NCI-H345 (cell line): Measurements from ENCODE around the gene NT5C.
"Not testable (repeated sequence)": the region's sequence is repeated elsewhere in the genome, so short reads cannot be mapped to it uniquely, and the experiment has no call there.

Experiments
- DNase-seq: peaks from one replicate; lab custom pipeline; 2025; lab: John Stamatoyannopoulos, UW

Gene NT5C

DNA sequence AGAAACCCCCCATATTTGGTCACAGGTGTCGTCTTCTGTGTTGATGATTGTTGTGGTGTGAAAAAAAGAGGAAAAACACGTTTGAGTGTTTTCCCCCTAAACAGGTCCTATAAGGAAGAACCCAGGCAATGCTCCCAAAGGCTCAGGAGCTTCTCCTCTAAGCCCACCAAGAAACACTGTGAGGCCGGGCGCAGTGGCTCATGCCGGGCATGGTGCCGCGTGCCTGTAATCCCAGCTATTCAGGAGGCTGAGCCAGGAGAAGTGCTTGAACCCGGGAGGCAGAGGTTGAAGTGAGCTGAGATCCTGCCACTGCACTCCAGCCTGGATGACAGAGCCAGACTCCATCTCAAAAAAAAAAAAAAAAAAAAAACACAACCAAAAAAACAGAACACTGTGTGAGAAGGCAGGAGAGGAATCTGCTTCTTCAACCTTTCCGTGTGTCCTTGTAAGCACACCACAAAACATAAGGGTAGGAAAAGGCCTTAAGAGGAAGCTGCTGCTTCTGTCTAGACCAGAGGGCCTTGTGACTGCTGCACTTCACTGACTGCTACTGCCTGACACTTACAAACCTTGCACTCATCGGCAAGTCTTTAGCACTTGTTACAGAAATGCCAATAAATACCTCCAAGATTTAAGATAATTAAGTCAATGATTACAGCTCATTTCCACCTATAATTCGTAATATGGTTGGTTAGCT is 13.4 kb upstream of the NT5C start:
- DNase-seq = no peak

DNA sequence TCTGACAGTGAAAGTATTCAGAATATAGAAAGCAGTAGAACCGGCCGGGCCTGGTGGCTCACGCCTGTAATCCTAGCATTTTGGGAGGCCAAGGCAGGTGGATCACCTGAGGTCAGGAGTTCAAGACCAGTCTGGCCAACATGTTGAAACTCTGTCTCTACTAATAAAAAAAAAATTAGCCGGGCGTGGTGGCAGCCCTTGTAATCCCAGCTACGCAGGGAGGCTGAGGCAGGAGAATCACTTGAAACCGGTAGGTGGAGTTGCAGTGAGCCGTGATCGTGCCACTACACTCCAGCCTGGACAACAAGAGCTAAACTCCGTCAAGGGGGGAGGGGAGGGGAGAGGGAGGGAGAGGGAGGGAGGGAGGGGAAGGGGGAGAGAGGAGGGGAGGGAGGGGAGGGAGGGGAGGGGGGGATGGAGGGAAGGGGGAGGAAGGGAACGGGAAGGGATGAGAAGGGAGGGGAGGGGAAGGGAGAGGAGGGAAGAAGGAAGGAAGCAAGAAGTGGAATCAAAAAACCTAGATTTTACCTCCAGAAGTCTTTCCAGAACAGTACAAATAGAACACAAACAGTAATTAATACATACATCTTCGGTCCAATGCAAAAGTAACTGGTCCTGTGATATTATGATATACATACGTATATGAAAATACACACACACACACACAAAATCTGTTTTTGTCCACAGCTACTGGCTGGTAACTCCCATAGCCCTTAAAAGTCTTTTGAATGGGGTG is 10.9 kb upstream of the NT5C start:
- DNase-seq = no peak

DNA sequence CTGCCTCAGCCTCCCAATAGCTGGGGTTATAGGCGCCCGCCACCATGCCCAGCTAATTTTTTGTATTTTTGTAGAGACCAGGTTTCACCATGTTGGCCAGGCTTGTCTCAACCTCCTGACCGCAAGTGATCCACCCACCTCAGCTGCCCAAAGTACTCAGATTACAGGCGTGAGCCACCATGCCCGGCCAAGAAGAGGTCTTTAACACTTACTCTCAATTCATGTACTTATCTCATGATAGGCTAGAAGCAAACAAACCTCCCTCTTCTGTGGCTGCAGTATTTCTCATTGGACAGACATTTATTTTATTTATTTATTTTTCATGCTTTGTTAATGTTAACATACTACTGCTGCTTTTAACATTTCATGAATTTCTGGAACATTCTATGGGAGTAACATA is 7.0 kb upstream of the NT5C start:
- DNase-seq = no peak

DNA sequence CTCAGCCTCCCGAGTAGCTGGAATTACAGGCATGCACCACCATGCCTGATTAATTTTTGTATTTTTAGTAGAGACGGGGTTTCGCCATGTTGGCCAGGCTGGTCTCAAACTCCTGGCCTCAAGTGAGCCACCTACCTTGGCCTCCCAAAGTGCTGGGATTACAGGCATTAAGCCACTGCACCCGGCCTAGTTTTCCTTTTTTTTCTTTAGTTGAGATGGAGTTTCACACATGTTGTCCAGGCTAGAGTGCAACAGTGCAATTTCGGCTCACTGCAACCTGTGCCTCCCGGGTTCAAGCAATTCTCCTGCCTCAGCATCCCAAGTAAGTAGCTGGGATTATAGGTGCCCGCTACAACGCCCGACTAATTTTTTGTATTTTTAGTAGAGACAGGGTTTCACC is 6.2 kb upstream of the NT5C start:
- not testable (repeated sequence) for DNase-seq

DNA sequence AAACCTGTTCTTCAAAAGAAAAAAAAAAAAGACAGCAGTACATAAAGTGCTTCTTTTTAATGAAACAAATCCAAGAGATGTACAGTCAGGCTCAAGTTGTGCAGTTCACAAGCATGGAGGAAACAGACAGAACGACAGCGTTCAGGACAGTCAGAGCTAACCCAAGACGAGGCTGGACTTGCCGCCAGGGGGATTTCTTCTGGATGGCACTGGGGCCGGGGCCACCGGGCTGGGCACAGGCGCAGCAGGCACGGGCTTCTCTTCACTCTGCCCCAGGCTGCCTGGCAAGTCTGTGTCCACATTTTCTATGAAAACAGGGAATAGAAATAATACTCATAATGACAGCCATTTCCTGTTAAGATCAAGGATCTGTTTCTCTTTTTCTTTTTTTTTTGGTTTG is 4.4 kb upstream of the NT5C start:
- no peak for DNase-seq

DNA sequence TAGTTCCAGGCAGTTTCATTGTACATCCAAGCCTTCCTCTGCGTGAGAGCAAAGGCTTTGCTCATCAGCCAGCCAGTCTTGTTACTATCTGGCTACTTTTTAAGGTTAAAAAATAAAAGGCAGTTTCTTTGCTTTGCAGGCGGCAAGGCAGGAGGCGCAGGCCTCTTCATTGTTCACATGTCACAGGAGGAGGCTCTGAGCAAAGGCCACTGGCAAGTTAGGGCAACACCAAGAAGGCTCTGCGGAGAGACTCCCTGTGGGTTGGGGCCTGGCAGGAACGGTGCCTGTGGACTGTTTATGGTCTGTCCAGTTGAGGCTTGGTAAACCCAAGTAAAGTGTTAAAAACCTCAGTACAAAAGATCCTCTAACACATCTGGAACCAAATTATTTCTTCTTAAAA is 3.9 kb upstream of the NT5C start:
- DNase-seq = no peak

DNA sequence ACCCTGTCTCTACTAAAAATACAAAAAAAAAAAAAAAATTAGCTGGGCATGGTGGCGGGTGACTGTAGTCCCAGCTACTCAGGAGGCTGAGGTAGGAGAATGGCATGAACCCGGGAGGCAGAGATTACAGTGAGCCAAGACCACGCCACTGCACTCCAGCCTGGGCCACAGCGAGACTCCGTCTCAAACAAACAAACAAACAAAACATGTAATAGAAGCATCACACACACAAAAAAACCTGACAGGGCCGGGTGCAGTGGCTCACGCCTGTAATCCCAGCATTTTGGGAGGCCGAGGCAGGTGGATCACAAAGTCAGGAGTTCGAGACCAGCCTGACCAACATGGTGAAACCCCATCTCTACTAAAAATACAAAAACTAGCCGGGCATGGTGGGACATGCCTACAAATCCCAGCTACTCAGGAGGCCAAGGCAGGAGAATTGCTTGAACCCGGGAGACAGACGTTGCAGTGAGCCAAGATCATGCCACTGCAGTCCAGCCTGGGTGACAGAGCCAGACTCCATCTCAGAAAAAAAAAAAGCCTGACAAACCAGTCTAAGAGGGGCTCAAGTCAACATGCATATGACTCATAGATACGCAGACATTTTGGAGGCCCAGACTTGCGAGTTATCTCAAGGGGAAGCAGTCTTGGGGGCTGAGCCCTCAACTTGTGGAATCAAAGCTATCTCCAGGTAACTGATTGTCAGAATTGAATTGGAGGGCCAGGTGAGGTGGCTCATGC is 2.2 kb upstream of the NT5C start:
- DNase-seq = not testable (repeated sequence)

DNA sequence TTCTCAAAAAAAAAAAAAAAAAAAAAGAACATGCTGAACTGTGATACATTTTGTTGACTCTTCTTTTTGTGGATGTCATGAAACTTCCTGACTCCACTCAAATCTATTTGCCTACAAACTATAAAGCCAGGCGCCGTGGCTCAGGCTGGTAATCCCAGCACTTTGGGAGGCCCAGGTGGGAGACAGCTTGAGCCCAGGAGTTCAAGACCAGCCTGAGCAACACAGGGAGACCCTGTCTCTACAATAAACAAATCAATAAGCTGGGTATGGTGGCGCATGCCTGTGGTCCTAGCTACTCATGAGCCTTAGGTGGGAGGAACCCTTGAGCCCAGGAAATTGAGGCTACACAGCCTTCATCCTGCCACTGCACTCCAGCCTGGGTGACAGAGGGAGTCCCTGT is 1.5 kb upstream of the NT5C start:
- DNase-seq = no peak

DNA sequence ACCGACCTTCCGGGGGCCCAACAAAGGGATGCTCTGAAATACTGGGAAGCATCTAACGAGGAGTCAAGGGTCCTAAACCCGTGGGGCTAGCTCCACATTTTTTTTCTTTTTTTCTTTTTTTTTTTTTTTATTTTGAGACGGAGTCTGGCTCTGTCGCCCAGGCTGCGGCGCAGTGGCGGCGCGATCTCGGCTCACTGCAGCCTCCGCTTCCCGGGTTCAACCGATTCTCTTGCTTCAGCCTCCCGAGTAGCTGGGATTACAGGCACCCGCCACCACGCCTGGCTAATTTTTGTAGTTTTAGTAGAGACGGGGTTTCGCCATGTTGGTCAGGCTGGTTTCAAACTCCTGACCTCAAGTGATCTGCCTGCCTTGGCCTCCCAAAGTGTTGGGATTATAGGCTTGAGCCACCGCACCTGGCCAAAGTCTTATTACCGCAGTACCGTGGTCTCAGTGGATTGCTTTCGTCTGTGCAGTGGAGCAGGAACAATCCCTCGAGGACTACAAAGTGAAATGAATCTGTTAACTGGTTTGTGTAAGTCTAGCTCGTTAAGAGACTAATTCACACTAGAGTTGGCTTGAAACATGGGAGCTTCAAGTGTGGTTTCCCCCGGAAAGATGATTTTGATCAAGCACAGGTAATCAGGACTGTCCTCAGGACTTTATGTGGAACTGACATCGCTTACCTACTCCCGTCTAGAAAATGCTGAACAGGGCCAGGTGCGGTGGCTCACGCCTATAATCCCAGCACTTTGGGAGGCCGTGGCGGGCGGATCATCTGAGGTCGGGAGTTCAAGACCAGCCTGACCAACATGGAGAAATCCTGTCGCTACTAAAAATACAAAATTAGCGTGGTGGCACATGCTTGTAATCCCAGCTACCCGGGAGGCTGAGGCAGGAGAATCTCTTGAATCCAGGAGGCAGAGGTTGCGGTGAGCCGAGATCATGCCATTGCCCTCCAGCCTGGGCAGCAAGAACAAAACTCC is 767 bp upstream of the NT5C start:
- not testable (repeated sequence) for DNase-seq

DNA sequence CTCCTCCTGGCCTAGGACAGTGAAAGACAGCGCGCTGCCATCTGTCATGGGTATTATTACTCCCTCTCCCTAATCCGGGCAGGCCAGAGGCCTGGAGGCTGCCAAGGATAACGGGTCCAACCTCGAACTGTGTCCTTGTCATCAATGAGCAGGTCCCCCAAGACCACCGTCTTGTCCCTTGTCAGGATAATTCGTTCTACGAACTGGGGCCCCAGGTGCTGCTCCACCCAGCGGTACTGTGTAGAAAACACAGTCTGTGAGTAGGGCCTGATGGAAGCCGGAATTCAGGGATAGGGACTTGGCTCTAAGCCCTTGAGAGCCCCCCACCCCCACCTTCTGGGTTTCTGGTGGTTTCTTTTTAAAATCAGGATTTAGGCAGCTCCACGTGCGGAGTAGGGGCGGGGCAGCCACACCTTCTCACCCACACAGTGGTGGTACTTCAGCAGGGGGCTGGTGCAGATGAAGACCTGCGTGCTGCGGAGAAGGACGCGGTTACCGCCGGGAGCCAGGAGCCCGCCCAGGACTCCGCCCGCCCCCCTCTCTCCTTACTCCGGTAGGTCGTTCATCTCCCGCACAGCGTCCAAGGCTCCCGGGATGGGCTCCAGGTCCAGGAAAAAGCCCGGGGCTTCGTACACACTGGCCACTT is 787 bp downstream of the NT5C start:
- peak; percentile 77 for DNase-seq

DNA sequence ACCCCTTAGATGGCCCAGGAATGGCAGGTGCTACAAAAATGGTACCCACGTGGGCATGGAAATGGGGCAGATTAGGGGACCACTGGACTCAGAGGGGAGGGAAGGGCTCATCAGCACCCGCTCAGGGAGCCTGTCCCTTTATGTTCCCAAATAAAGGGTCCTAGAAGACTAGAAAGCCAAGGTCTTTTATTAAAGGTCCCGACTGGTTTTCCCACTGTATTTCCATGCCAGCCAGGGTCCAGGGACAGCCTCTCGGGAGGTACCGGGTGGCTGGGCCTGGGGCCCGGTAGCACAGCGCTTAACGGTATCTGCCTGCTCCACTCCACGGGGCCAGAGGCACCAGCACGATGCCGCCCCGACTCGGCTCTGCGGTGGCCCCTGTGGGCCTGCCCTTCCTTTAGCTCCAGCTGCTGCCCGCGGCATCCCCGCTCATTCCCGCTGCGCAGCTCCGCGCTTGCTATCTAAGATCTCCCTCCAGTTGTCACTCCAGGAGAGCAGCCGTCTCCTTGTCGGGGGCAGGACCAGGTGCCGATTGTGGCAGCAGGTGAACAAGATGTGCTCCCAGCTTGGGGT is 1.4 kb downstream of the NT5C start:
- DNase-seq = no peak

DNA sequence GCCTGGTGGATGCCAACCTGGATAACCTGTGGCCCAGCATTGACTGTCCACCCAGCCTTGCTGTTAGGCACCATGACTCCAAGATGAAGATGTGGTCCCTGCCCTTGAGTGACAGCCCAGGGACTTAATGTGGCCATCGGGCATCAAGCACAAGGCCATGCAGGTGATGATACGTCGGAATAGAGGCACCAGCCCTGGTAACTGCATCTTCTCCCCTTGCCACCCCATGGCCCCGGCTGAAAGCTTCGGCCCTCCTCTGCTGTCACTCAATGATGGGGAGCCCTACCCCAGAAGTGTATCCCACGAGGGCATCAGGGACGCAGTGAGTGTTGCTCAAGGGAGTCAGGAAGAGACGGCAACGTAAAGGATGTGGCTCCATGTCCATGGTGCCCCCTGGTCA is 2.0 kb downstream of the NT5C start:
- DNase-seq = no peak

DNA sequence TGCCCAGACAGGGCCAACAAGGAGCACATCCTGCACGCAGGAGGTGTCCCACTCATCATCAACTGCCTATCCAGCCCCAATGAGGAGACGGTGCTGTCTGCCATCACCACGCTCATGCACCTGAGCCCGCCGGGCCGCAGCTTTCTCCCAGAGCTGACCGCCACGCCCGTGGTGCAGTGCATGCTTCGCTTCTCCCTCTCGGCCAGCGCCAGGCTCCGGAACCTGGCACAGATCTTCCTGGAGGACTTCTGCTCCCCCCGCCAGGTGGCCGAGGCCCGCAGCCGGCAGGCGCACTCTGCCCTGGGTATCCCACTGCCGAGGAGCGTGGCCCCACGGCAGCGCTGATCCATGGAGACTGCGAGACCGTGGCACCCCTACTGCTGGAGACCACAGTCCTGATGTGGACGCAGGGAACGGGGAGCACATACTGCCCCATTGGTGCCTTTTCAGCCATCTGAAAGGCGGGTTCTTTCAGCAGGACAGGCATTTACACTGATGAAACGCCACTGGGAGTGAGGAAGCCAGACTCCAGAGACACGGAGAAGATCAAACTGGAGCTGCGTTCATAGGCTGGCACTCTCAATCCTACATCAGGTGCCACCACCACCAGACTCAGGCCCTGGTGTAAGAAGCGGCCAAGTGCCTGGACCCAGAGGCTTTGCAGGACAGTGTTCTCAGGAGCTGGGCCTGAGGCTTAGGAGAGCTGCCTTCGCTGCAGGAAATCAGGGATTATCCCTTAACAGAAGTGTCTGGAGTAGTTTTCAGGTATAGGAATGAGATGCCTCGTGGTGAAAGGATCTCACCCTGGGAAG is 2.6 kb downstream of the NT5C start:
- no peak for DNase-seq

DNA sequence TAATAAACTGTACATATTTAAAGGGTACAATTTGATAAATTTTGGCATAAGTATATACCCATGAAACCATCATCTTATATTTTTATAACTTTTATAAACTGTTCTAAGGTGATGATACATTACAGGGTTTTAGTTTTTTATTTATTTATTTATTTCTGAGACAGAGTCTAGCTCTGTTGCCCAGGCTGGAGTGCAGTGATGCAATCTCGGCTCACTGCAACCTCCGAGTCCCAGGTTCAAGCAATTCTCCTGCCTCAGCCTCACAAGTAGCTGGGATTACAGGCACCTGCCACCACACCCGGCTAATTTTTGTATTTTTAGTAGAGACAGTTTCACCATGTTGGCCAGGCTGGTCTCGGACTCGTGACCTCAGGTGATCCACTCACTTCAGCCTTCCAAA is 3.6 kb downstream of the NT5C start:
- not testable (repeated sequence) for DNase-seq

DNA sequence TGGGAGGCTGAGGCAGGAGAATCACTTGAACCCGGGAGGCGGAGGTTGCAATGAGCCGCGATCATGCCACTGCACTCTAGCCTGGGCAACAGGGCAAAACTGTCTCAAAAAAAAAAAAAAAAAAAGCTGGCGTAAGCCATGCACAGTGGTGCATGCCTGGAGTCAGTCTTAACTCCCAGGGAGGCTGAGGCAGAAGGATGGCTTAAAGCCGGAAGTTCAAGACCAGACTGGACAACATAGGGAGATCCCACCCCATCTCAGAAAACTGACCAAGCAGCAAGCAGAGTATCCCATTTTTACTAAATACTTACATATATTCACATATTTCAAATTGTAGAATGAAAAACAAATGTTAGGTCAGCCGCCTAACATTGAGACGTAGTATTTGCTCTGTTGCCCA is 4.6 kb downstream of the NT5C start:
- DNase-seq = no peak

DNA sequence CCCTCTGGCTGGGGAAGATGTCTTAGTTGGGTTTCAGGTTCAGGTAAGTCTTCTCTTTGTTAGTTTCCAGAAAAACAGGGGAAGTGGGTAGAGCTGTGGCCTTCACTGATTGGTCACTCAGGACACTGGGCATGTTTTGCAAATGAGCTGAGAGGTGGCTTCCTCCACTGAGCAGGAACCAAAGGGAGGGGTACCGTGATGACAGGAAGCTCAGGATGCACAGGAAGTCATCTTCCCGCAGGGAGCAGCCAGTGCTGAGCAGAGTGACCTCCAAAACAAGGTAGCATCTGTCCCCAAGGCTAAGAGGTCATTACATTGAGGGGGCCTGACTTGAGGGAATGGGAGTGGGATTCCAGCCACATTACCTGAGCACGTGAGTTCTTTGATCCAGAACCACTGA is 5.6 kb downstream of the NT5C start:
- no peak for DNase-seq

DNA sequence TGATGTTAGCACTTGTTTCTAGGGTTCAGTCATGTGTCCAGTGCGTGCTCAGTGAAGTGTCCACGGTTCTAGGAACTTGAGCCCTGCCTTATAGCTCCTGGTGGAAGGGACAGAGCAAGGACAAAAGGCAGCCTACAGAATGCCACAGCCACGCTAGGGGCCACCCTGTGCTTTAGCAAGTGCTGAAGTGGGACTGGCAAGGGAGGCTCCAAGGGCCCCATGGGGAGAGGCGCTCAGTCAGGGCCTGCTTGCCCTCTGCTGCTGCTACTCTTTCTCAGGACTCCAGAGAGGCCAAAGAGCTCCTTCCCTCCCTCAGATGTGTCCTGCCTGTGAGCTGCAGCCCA is 6.8 kb downstream of the NT5C start:
- DNase-seq = no peak

DNA sequence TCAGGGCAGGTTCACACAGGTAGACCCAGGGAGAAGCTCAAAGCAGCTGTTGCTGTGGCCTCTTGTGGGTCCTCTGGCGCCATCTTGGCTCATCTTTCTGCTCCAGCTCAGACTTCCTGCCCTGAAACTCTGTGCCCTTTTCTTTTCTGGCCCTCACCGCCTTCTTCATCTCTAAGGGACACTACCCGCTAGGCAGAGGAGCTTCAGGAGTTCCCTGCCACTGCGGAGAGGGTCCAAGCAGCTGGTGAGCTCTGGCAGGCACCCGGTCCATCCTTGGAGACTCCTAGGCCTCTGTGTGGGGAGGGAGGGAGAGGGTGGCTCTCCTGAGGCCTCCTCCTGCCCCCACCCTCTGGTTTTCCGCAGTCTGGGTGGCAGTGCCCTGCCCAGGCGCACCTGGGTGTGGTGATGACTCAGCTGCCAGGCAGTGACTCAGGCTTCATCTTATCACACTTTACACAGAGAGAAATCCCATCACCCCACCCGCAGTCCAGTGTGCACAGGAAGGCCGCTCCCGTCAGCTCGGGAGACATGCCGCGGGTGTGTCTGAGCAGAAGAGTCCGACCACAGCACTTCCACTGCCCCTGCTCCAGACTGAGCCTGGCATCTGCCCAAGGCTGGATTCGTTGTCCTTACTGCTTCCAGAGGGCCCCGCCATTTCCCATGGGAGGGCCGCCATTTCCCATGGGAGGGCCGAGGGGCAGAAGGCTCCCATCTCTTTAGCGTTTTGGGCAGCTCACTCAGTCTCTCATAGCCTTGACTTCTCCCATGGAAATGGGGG is 7.3 kb downstream of the NT5C start:
- peak; percentile 27 for DNase-seq

DNA sequence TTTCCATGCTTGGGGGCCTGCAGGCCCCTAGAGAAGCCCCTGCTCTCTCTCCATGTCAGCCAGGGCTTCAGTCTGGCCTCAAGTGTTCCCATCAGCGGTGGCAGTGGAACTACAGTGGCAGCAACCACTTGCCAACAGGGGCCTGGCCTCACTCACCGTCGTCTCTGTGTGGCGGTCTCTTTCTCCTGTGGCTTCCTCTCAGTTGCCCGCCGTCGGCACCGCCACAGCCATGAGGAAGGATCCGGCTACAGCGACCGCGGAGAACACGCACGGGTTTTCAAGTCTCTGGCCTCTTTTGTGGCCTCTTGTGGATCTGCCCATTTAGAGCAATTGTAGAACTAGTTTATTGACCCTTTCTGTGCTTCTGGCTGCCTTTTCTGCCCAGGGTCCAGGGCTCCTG is 13.2 kb downstream of the NT5C start:
- no peak for DNase-seq

DNA sequence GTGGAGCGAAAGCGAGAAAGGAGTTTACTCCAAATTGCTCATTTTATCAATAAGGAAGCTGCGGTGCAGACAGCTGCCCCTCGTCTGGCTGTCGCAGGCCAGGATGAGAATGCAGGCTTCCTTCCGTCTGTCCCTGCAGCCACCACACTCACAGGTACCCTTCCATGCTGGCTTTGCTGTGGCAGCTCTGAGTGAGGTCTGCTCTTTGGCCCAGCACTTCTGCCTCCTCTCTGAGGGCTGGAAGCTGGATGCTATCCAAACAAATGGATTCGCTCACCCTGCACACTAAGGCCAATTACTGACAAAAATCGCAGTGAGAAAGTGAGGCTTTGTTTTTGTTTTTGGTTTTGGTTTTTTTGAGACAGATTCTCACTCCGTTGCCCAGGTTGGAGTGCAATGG is 14.8 kb downstream of the NT5C start:
- DNase-seq = no peak
